Measurements from ENCODE around the gene GLIS2. TPM values are rescaled to one million over a fixed set of nuclear protein-coding genes. Genes with fewer than 3 reads are reported as not detected.

The GLIS2 gene
- total RNA-seq, 1 experiment from 2014 or later = 4.3 TPM

DNA sequence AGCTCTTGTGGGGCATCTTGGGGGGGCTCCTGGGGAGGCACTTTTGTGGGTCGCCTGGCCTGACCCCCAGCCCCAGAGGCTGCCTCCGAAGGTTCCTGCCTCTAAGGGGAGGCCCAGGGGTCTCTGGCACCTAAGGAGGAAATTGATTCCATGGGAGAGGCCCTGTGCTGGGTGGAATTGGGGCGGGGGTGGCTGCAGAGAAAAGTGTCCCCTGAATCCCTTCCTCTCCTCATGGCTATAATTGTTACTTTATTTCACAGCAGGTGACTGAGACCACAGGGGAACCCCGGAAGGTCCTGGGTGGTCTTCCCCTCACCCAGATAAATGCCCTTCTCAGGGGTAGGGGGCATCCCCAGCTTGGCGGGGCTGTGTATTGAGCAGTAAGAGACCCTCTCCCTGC lies 3.1 kb downstream of the GLIS2 start:
- no peak for DNase-seq (ENCODE audit: extremely low read depth, low read depth)

DNA sequence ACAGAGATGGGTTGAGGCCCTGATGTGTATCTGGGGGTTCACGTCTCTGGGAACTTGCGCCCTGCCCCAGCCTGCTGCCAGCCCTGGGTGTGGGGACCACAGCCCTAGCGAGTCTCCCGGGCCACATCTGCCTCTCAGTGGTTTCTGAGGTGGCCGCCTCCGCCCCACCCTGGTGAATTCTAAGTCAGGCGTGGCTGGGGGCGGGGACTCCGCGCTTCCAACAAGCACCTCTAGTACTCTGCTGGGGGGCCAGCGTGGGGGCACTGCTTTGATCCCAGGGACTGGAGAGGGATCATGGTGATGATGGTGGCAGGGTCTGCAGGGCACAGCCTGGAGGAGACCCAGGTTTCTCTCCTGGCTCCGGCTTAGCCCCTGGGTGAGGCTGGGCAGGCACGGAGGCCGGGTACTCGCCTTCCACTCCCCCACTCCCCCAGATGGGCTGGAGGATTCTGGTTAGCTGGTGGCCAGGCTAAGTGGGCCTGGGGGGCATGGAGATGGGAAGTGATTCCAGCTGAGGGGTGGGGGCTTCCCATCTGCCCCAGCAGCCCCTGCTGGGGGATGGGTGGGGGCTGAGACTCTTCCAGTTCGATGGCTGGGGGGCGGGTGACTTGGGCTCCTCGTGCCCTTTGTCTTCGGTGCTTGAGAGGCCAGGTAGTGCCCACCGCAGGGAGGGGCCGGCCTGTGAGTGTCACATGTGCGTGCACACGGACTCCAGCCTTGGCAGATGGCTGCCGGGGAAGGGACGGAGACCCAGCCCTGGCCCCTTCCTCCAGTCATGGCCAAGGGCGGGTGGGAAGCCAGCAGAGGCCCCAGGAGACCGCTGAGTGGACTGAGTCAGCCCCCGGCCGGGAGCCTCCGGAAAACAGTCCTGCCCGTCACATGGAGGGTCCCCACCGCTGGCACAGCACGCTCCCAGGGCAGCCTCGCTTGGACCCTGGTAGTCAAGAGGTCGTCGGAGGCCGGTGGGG lies 3.9 kb downstream of the GLIS2 start:
- DNase-seq (ENCODE audit: extremely low read depth, low read depth) = no peak

DNA sequence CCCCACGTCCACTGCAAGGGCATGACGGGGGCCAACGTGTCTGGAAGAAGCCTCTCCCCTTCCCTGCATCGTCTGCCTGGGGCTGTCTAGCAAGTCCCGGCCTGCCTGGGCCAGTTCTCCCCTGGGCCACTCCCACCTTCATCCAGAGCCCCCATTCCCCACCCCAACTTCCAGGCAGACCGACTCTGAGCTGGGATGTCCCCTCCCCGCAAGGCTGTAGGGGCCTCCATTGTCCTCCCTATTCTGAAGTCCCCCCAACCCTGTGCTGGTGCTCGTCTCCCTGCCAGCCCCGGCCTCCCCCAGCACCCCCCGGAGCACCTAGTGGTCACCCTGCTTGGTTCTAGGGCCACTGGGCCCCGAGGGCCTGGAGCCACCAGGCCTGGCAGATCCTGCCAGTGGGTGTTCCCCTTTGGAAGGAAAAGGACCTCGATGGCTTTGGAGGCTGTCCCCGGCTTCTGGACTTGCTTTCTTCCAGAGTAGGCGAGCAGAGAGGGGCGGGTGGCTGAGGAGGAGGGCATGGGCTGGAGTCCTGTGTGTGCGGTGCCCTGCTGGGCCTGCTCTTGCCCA lies 4.8 kb downstream of the GLIS2 start:
- no peak for DNase-seq (ENCODE audit: extremely low read depth, low read depth)

DNA sequence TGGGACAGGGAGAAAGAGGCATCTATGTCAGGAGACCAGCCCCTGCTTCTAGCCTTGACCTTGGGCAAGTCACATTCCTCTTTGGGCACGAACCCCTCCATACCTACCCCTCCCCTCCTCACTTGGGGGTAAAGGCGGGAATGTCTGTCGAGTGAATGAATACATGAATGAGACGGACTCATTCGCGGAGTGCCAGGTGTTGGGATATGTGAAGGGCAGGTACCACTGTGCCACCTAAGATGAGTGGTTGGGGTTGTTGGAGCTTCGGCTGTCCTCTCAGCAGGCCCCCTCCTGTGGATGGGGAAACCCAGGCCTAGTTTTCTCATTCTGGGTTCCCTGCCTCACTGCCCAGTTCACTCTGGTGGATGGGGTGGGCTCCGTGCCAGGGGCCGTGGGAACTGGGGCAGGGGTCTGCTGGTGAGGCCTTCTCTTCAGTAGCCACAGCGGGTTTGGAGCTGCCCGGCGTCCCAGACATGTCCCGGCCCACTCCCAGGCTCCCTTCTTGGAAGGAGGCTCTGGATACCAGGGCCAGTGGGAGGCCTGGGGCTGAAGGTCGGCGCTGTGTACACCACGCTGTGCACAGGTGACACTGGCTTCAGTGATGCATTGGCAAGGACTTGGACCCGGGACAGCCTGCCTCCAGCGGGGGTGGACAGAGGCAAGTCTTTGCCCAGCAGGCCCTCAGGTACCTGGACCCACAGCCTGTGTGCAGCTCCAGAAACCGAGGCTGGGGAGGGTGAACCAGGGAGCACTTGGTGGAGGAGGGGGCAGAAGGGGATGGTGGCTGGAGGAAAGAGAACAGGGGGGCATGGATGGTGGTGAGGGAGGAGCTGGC lies 5.6 kb downstream of the GLIS2 start:
- no peak for DNase-seq (ENCODE audit: extremely low read depth, low read depth)

DNA sequence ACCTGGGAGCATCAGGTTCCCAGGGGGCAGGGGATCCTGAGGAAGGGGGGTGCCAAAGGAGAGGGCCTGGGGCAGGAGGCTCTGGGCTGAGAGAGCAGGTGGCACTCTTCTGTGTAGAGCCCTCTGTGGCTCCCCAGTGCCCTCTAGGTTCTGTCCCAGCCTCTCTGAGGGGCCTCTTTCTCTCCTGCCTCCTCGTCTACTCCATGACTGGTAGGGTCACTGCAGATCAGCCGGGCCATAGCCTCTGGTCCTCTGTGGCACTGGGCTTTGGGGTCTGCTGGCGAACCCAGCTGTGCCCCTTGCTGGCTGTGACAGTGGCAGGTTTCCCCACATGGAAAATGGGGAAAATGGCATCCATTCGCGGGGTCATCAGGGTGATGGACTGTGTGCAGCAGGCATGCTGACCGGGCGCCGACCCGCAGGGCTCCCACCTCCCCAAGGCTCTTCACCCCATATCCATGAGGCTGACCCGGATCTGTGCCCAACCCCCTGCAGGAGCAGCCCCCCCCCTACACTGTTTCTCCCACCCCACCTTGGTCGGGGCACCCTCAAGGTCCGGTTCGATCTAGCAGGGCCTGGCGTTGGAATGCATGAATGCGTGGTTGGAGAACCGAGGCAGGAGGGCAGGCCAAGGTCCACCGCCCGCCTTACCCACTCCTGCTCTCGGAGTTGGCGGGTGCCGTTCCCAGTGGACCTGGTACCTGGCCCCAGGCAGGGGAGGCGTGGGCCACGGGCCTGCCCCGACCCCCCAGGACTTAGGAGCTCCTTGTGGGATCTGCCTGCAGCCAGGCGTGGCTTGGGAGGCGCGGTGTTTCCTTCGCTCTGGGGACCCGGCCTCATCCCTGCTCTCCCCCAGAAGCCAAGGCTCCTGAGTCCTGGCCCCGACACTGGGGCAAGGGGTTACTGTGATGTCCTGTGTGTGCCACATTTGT lies 6.5 kb downstream of the GLIS2 start:
- no peak for DNase-seq (ENCODE audit: extremely low read depth, low read depth)

DNA sequence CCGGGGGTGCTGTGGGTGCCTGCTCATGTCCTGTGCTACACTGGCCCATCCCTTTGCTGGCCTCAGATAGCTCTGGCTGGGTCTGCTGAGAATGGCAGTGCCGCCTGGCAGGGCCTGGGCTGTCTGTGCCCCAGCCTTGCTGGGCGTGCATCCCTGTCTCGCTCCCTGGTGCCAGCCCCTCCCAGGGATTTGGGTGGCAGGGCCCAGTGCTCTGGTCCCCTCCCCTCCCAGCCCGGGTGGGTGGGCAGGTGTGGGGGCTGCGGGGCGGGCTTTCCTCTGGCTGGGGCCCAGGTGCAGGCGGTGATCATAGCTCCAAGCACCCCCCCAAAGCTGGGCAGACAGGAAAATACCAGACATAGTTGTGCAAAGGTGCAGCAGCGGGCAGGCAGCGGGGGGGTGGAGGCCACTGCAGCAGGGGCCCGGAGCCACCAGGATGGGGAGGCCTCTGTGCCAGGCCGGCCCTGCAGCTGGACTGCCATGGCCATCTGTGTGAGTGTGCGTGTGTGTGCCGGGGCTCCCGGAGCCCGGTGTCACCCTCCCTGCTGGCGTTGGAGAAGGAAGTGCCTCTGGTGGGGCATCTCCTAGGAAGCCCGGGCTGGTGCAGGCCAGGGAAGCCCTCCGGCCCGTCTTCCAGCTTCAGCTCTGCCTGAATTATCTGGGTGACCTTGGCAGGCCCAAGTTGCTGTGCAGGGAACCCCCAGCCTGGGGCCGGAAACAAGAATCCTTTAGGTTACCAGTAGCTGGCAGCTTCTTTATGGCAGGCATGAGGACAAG lies 7.4 kb downstream of the GLIS2 start:
- no peak for DNase-seq (ENCODE audit: extremely low read depth, low read depth)

DNA sequence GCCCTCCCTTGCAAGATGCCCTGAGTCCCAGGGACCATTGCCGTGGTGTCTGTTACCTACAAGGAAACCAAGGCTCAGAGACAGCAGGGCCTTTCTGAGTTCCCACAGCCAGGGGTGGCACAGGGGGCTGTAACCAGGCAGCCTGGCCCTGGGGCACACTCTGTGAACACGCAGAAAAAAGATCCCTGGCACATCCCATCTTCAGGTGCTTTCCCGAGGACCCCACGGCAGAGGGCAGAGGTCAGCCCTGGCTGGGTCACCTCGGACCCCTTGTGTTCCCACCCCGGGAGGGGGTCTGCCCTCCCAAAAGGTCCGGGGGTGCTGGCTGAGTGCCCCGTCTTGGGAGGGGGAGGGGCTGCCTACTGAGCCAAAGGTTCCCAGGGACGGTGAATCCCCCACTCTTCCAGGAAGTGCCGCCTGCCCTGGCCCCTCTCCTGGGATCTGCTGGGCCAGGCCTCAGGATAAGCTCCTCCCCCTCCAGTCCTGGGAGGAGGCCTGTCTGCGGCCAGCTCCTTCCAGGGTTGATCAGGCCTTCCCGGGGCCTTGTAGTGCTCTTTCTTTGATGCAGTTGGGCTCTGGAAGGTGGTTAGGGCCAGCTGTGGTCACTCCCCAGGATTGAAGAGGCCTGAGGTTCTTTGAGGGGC lies 8.1 kb downstream of the GLIS2 start:
- no peak for DNase-seq (ENCODE audit: extremely low read depth, low read depth)

DNA sequence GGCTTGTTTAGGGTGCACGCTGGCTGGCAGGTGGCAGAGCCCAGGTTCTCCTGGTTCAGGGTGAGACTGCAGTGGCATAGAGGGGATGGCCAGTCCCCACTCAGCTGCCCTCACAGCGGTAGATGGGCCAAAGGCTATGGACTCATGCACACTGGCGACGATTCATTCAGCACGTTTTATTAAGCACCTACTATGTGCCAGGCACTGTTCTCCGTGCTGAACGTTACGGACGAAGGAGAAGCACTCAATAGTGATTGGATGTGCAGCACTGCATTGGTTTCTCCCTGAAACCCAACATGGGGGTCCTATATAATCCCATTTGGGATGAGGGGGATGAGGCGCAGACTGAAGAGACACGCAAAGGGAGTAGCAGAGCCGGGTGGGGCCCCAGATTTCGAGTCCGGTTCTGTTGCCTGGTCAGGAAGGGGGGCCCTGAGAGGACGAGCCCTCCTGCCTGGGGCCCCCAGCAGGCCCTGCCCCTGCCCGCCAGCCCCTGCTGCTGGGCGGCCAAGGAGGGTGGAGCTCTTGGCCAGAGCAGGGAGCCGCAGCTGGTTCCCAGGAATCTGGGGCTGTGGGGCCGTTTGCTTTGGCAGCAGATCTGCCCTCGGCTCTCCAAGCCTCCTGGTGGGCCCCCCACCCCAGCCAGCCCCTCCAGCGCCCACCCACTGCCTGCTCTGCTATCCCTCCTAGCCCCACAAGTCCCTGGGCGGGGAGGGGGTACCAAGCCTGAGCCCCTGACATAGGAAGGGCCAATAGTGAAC lies 8.8 kb downstream of the GLIS2 start:
- no peak for DNase-seq (ENCODE audit: extremely low read depth, low read depth)

DNA sequence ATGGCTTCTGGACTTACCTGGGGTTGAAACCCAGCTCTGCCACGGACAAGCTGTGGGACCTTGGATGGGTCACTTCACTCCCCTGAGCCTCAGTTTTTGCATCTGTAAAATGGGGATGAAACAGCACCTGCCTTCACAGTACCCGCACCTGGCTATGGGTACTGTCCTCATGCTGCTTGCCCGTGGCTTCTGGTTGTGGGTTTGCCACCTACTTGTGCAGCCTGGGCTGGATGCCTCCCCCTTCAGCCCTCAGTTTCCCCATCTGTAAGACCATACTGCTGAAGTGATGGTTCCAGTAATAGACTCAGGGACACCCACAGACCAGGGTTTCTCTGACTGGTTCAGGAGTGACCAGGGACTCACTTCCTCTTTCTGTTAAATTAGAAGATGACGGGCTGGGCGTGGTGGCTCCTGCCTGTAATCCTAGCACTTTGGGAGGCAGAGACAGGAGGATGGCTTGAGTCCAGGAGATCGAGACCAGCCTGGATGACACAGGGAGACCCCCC lies 9.4 kb downstream of the GLIS2 start:
- DNase-seq (ENCODE audit: extremely low read depth, low read depth) = no peak

DNA sequence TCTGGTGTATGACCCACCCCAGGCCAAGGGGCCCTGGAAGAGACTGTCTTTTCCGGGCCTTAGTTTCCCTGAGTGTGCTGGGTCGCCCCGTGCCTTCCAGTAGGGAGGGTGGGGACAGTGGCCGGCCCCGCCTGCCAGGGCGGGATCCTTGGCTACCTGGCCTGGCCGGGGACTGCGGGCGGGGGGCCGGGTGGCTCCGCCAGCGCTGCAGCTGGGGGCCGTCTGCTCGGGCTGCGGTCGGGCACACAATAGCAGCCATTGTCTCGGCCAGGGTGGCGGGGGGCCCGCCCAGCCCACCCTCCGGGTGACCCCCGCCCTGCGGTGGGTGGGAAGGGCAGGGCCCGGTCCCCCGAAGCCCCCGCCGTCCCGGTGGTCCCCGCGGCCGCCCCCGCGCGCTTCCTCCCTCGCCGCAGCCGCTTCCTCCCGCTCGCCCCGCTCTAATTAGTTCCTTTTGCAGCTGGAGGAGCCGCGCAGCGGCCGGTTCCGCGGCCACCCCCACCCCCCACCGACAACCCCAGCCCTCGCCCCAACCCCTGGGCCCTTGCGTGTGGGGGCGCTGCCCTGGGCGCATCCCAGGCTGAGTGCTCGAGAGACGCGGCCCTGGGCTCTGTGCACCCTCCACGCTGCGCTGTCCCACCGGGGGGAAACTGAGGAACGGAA lies 11.6 kb downstream of the GLIS2 start:
- DNase-seq (ENCODE audit: extremely low read depth, low read depth) = no peak

DNA sequence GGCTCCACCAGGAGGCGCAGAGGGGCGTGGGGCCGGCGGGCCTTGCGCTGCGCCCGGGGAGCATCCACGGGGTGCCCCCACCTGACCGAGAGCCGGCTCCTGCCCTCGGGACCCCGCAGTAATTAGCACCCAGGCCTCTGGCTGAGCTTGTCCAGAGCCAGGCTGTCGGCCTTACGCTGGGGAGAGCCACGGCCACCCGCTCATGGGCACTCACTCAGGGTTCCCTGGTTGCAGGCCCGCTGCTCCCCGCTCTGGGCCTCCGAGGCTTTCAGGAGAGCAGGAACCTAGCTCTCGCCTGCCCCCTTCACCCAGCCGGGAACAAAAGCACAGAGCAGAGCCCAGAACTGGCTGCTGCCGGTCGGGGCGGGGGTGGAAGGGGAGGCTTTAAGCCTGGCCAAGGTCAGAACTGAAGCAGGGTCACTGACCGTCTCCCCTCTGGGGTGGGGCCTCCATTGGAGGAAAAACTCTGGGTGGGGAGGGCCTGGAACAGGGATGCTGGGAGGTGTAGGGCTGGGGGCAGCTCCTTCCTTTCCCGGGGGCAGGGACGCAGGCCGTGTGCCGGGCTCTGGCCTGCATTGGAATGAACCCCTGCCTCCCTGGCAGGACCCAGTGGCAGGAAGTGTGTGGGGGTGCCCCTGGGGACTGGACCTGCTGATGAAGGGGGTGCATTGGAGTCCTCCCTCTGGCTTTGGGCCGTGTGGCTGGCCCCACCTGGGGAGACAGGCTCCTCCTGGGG lies 12.3 kb downstream of the GLIS2 start:
- no peak for DNase-seq (ENCODE audit: extremely low read depth, low read depth)

DNA sequence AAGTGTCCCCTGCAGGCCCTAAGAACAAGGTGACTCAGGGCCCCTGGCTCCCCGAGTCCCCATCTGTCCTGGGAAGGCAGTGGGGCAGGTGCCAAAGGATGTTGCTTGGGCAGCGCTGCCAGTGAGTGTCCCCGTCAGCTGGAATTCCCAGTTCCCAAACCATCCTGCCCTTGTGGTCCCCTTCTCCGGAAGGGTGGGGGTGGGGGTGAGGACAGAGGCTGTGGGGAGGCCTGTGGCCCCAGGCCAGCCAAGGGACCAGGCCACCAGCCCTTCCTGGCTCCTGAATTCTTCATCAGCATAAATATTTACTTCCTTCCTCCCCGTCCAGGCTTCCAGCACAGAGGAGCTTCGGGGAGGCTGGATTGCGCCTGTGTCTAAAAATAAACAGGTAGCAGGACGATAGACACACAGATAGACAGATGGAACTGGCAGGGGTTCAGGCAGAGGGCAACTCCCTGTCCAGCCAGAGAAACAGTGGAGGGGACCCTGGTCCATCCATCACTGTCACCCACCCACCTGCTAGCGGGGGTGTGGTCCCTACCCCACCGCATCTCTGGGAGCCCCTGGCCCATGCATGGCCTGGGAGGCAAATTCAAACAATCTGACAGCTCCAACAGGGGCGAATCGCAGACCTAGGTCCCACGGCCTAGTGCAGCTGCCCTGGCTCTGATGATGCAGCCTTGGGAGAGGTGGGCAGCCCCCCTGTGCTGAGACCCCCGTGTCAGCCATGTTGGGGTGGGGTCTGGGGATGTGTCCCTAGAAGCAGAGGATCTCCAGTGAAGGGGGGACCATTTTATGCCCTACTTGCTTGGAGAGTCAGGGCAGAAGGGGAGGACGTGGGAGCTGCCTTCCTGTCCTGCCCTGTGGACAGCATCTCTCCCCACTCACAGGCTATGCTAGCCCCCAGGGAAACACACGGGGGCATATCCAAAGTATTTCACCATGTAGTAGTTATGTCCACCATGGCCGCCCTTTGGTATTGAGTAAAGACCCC lies 13.2 kb downstream of the GLIS2 start:
- DNase-seq (ENCODE audit: extremely low read depth, low read depth) = no peak

DNA sequence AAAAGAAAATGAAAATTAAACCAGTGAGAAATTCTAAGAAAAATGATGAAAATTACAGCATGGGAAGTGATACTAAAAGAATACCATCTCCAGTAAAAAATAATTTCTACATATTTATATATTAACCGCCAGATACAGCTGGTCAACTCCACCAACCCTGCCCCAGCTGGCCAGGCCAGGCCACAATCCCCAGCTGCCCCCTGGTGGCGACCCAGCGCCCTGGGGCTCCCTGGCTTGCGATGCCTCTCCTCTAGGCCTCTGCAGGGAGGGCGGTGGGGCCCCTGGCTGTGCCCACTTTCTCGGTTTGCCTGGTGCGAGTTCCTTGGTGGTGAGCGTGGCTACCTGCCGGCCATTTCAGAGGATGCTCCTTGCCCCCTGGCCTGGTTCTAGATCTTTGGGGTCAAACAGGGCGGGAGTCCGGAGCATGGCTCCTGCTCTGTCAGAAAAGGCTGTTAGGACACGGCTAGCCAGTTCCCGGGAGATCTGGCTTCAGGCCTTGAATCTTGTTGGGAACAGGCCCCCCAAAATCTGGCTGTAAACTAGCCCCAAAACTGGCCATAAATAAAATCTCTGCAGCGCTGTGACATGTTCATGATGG lies 14.5 kb downstream of the GLIS2 start:
- peak; percentile 60 for DNase-seq (ENCODE audit: extremely low read depth, low read depth)

DNA sequence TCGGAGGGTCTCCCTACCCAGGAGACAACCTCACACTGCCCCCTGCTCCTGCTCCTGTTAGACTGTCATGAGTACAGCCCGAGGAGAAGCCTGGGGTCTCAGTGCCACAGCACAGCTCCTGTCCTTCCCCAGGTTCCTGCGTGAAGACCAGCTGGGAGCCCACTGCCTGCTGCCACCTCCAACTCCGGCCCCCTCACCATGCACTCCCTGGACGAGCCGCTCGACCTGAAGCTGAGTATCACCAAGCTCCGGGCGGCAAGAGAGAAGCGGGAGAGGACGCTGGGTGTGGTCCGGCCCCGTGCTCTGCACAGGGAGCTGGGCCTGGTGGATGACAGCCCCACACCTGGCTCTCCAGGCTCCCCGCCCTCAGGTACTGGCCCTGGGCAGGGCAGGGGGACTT lies 16.2 kb downstream of the GLIS2 start:
- no peak for DNase-seq (ENCODE audit: extremely low read depth, low read depth)

DNA sequence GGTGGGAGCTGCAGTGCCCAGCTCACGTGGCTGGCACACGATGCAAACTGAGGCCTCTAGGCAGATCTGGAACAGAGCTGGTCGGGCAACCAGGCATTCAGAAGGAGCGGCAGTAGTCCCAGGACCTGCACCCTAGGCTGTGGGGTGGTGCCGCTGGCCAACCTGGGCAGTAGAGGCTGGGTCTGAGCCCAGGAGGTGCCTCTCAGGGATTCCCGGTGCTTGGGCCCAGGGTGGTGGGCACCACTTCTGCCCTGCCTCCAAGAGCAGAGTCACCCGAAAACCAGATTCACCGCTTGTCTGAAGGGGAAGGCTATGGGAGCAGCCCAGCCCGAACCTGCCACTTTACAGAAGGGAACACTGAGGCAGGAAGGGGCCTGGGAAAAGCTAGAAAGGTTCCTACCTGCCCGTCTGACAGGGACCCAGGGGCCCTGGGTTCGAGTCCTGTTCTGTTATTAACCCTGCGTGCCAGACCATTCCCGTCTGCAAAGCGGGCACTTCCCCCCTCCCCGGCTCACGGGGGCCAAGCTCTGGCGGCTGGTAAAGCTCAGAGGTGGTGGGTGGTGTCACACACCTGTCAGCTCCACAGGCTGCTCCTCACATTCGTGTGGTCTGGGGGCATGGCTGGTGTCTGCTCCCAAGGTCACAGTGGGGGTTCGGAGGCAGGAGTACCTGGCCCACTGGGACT lies 16.9 kb downstream of the GLIS2 start:
- DNase-seq (ENCODE audit: extremely low read depth, low read depth) = no peak
